Esophagus squamous epithelium (tissue), 5 donors: ENCODE measurements around the gene RGS14. TPM values are rescaled to one million over a fixed set of nuclear protein-coding genes. Genes with fewer than 3 reads are reported as not detected.

Experiments used
- DNase-seq: peaks from one replicate; lab custom pipeline; 2025; lab: John Stamatoyannopoulos, UW
- H3K27ac ChIP-seq, 4 donors: fragments of 200-600 bp; sonication (generic); one replicate each; pipeline ENCODE4 v1.5.1; 2016 to 2019; ENCODE audit warnings: mild to moderate bottlenecking in 1 of 4
- H3K27me3 ChIP-seq, 4 donors: fragments of 200-600 bp; sonication (generic); 1 replicate in 3 of 4; 2 replicates in 1 of 4; pipeline versions ENCODE4 v1.5.1 to v1.6.0; 2017 to 2021; ENCODE audit warnings: antibody characterized with exemption in 1 of 4
- H3K36me3 ChIP-seq, 3 donors: fragments of 200-600 bp; sonication (generic); one replicate each; pipeline ENCODE4 v1.5.1; 2016 to 2019
- H3K4me1 ChIP-seq, 3 donors: fragments of 200-600 bp; sonication (generic); one replicate each; pipeline ENCODE4 v1.5.1; 2017 to 2019
- H3K4me3 ChIP-seq, 4 donors: fragments of 200-600 bp; sonication (generic); 1 replicate in 3 of 4; 2 replicates in 1 of 4; pipeline ENCODE4 v1.5.1; 2016 to 2019; ENCODE audit warnings: mild to moderate bottlenecking in 2 of 4, moderate library complexity in 1 of 4
- H3K9me3 ChIP-seq, 3 donors: fragments of 200-600 bp; sonication (generic); one replicate each; pipeline ENCODE4 v1.5.1; 2016 to 2019
- POLR2A ChIP-seq, 4 donors: fragments of 450-650 bp; IDR thresholded peaks; one replicate each; pipeline ENCODE4 v1.6.1; 2017; ENCODE audit warnings: antibody characterized with exemption in 4 of 4, mild to moderate bottlenecking in 4 of 4, moderate library complexity in 3 of 4
- WGBS, 2 donors: methylation state at CpG; one replicate each; pipeline ENCODE4 v1.1.5; 2018; 5-methylcytosine and 5-hydroxymethylcytosine counted together
- intact Hi-C: fragments of 100-400 bp; cut with DNase I; formaldehyde crosslinking; loops from one replicate; pipeline ENCODE4 v1.15.0; 2022
- total RNA-seq, 4 donors: library from RNA; depleted of rRNA; stranded (reverse); fragments of >200 nt; gene quantifications; one replicate each; pipeline ENCODE4 v1.1.0, GENCODE V29; 2016
- TF ChIP-seq, protein P1 (sequence below), 6 experiments: fragments of 450-650 bp in 4 of 6; fragments of 200-600 bp in 2 of 6; sonication (generic) in 2 of 6; IDR thresholded peaks; one replicate each; pipeline ENCODE4 v1.5.1; 2016 to 2019; ENCODE audit warnings: antibody characterized with exemption in 6 of 6, mild to moderate bottlenecking in 4 of 6, moderate library complexity in 4 of 6
- donor health status: DM: yes; HTN: yes; CAD: no.

The RGS14 gene
- total RNA-seq, 4 donors from 2014 or later, result 32.7 to 37.8 (median 34.8) TPM

DNA sequence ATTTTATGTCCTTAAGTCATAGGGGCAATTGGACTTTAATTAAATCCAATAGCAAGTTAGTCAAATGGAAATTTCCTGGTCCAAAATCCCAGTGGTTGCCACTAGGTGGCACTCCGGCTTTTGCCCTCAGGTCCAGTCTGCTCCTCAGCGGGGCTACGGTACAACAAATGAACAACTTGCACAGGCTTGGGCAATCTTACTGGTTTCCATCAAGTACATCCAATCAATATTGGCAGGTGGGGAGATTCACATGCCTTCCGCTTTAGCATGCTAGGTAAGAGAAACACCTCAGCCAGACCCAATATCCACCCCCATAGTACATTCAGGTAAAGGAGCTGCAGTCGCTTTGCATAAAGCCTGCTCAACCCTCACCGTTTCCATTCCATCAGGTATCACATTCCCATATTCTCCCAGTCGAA lies 39.8 kb upstream of the RGS14 start:
- no peaks in the 10 kb centered on the region for H3K9me3 ChIP-seq
- H3K27ac ChIP-seq, result no peak overlapping the region
- no peak for DNase-seq
- peaks cover under 1 to 12% (median 2%) of the 10 kb centered on the region in 3 donors for H3K4me1 ChIP-seq
- H3K27me3 ChIP-seq, result no peaks in the 10 kb centered on the region
- H3K4me3 ChIP-seq, result no peak overlapping the region
- intact Hi-C loops, result loop anchor here (10.0 kb wide), 3 partner anchors 77 to 177 kb away; partner anchors contain the start of gene PDLIM7
- peaks cover 0 to 45% (median 0%) of the 10 kb centered on the region in 3 donors for H3K36me3 ChIP-seq
- TF ChIP-seq, protein P1, sequence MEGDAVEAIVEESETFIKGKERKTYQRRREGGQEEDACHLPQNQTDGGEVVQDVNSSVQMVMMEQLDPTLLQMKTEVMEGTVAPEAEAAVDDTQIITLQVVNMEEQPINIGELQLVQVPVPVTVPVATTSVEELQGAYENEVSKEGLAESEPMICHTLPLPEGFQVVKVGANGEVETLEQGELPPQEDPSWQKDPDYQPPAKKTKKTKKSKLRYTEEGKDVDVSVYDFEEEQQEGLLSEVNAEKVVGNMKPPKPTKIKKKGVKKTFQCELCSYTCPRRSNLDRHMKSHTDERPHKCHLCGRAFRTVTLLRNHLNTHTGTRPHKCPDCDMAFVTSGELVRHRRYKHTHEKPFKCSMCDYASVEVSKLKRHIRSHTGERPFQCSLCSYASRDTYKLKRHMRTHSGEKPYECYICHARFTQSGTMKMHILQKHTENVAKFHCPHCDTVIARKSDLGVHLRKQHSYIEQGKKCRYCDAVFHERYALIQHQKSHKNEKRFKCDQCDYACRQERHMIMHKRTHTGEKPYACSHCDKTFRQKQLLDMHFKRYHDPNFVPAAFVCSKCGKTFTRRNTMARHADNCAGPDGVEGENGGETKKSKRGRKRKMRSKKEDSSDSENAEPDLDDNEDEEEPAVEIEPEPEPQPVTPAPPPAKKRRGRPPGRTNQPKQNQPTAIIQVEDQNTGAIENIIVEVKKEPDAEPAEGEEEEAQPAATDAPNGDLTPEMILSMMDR (IDR thresholded peaks at IDR 0.05), result peak; percentile 70 to 93 (median 90)
- TF ChIP-seq POLR2A (IDR thresholded peaks at IDR 0.05), result no peak
- WGBS, 2 donors, result 24 to 27% methylated on average over 7 of the region's 7 CpGs

- WGBS, 2 donors, result 85 to 89% methylated on average over 7 to 8 of the region's 14 CpGs
- DNase-seq, result no peak
- Histone ChIP-seq H3K27ac (no peak overlapping the region), H3K36me3 (peaks cover 0 to 58% (median 4%) of the 10 kb centered on the region in 3 donors), H3K9me3 (no peaks in the 10 kb centered on the region), H3K27me3 (no peaks in the 10 kb centered on the region), H3K4me3 (no peak overlapping the region), H3K4me1 (peaks cover 0 to 10% (median 0%) of the 10 kb centered on the region in 3 donors)
- TF ChIP-seq POLR2A (IDR thresholded peaks at IDR 0.05), result no peak
- TF ChIP-seq, protein P1 (IDR thresholded peaks at IDR 0.05), result no peak
- intact Hi-C loops, result loop anchor here (10.0 kb wide), 3 partner anchors 75 to 175 kb away; partner anchors contain the start of gene PDLIM7
These were observed 37.7 kb upstream of the RGS14 start for GRCh38 chr5:177319913-177320588.

GRCh38 chr5:177320879-177321278 lies 36.8 kb upstream of the RGS14 start:
- intact Hi-C loops, result no loop called here
- no peak for DNase-seq
- Histone ChIP-seq H3K9me3 (no peaks in the 10 kb centered on the region), H3K27ac (no peak overlapping the region), H3K27me3 (no peaks in the 10 kb centered on the region), H3K4me3 (no peak overlapping the region), H3K36me3 (peaks cover 0 to 64% (median 4%) of the 10 kb centered on the region in 3 donors), H3K4me1 (peaks cover 0 to 10% (median 0%) of the 10 kb centered on the region in 3 donors)
- WGBS, 2 donors, result 78 to 79% methylated on average over 7 of the region's 7 CpGs
- TF ChIP-seq, protein P1 (IDR thresholded peaks at IDR 0.05), result no peak

DNA sequence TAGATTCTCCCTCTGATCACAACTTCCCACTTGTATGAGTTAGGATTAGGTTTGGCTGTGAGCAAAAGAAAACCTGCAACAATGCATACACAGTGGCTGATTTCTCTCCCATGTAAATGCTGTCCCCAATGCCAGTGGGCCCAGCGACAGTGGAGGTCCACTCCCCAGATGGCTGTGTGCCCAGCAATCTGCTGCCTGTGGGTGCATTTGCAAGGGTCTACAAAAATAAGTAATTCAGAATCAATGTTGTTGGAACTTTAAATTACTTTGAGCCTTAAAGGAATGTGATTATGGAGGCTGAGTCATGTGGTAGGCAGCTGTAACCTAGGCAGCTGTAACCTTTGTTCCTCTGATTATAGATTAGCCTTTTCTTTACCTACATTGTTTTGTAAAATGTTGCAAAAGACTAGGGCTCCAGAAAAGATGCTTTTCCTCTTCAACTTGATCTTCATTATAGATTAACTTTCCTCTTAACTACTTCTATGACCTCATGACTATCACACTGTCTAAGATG lies 31.8 kb upstream of the RGS14 start:
- Histone ChIP-seq H3K27me3 (no peaks in the 10 kb centered on the region), H3K36me3 (peaks cover 4 to 72% (median 12%) of the 10 kb centered on the region in 3 donors), H3K27ac (no peak overlapping the region), H3K9me3 (no peaks in the 10 kb centered on the region), H3K4me1 (peaks cover 0 to 11% (median 4%) of the 10 kb centered on the region in 3 donors), H3K4me3 (no peak overlapping the region)
- no peak for DNase-seq
- 71 to 86% methylated on average over 1 of the region's 1 CpG for WGBS, 2 donors
- TF ChIP-seq, protein P1 (IDR thresholded peaks at IDR 0.05), result no peak
- no peak for TF ChIP-seq POLR2A (IDR thresholded peaks at IDR 0.05)
- intact Hi-C loops, result no loop called here
